NB4 (cell line): Measurements from ENCODE around the gene SDCBP2.

Source experiments
- CTCF ChIP-seq: IDR thresholded peaks from one replicate; pipeline ENCODE4 v1.5.1; 2012; ENCODE audit warnings: low read depth, low read length
- MAX ChIP-seq: IDR thresholded peaks from 2 replicates; pipeline ENCODE4 v1.6.1; 2011; ENCODE audit warnings: low read depth, low read length
- POLR2A ChIP-seq: IDR thresholded peaks from 2 replicates; pipeline ENCODE4 v1.6.1; 2011; ENCODE audit warnings: mild to moderate bottlenecking; ENCODE audit not compliant: insufficient read length; ENCODE audit errors: extremely low read depth

GRCh38 chr20:1265916-1266166 is 63.1 kb downstream of the SDCBP2 start:
- no peak for TF ChIP-seq POLR2A
- no peak for TF ChIP-seq CTCF
- TF ChIP-seq MAX, result no peak
